Caco-2 (cell line): Measurements from ENCODE around the gene SOAT2. TPM values are rescaled to one million over a fixed set of nuclear protein-coding genes. Genes with fewer than 3 reads are reported as not detected.
"Not testable (repeated sequence)": the region's sequence is repeated elsewhere in the genome, so short reads cannot be mapped to it uniquely, and the experiment has no call there.

Source experiments
- BruUV-seq: library from RNA; stranded (reverse); fragments of 400-500 nt; replicated peaks from 2 replicates; lab custom pipeline; 2021; lab: Mats Ljungman, UMichigan
- CTCF ChIA-PET: fragments of 300-600 bp; sonication (Branson Sonifier 250); formaldehyde crosslinking; loops from one replicate; lab custom pipeline; 2022; ENCODE audit warnings: antibody characterized with exemption; lab: Charles Lee
- POLR2A ChIA-PET: fragments of 300-600 bp; sonication (Branson Sonifier 250); formaldehyde crosslinking; loops from one replicate; lab custom pipeline; 2022; ENCODE audit warnings: antibody characterized with exemption; lab: Charles Lee
- DNase-seq, 2 experiments: peaks; one replicate each; pipeline versions ENCODE4 v3.0.0 to v3.0.0-alpha.2; 2020 to 2022
- H3K27me3 ChIP-seq: replicated peaks from 2 replicates; pipeline ENCODE4 v1.6.0; 2011; ENCODE audit warnings: low read length; ENCODE audit not compliant: control insufficient read depth, insufficient read depth
- H3K36me3 ChIP-seq: 2 replicates; pipeline ENCODE4 v1.5.1; 2011; ENCODE audit warnings: low read length; ENCODE audit not compliant: control insufficient read depth, insufficient read depth
- H3K4me1 ChIP-seq: fragments of 250-450 bp; sonication (Bioruptor Pico); 2 replicates; pipeline ENCODE4 v1.5.1; 2020; ENCODE audit warnings: mild to moderate bottlenecking
- H3K4me3 ChIP-seq: 2 replicates; pipeline ENCODE4 v1.5.1; 2011; ENCODE audit warnings: low read depth, mild to moderate bottlenecking, control low read depth, low read length
- H3K9me3 ChIP-seq: fragments of 250-450 bp; sonication (Bioruptor Pico); 2 replicates; pipeline ENCODE4 v1.5.1; 2020; ENCODE audit warnings: mild to moderate bottlenecking, moderate library complexity
- H3K27ac Mint-ChIP-seq: one replicate; pipeline ENCODE4 v1.8.0; 2022; ENCODE audit warnings: mixed read lengths; ENCODE audit not compliant: unreplicated experiment
- H3K27me3 Mint-ChIP-seq: one replicate; pipeline ENCODE4 v1.8.0; 2022; ENCODE audit warnings: mixed read lengths; ENCODE audit not compliant: insufficient read depth, unreplicated experiment
- H3K36me3 Mint-ChIP-seq: one replicate; pipeline ENCODE4 v1.8.0; 2022; ENCODE audit warnings: mild to moderate bottlenecking, mixed read lengths; ENCODE audit not compliant: insufficient read depth, unreplicated experiment
- H3K4me1 Mint-ChIP-seq: one replicate; pipeline ENCODE4 v1.8.0; 2022; ENCODE audit warnings: low read depth, mixed read lengths; ENCODE audit not compliant: unreplicated experiment
- H3K4me3 Mint-ChIP-seq: one replicate; pipeline ENCODE4 v1.8.0; 2022; ENCODE audit warnings: mild to moderate bottlenecking, moderate library complexity, mixed read lengths; ENCODE audit not compliant: unreplicated experiment
- H3K9me3 Mint-ChIP-seq: one replicate; pipeline ENCODE4 v1.8.0; 2022; ENCODE audit warnings: mixed read lengths; ENCODE audit not compliant: unreplicated experiment
- CTCF ChIP-seq, 2 experiments: fragments of 200-600 bp in 1 of 2; IDR thresholded peaks; 1 replicate in 1 of 2; 2 replicates in 1 of 2; pipeline versions ENCODE4 v1.5.1 to v1.8.0; 2011 to 2022; ENCODE audit warnings: antibody characterized with exemption in 1 of 2, control low read depth in 1 of 2, inconsistent platforms in 1 of 2, low read depth in 1 of 2, low read length in 1 of 2, mild to moderate bottlenecking in 1 of 2, moderate library complexity in 1 of 2; ENCODE audit not compliant: insufficient read depth in 1 of 2, severe bottlenecking in 1 of 2, unreplicated experiment in 1 of 2
- intact Hi-C: fragments of 100-400 bp; cut with micrococcal nuclease; formaldehyde crosslinking; loops from one replicate; pipeline ENCODE4 v1.10.0; 2022; ENCODE audit not compliant: unreplicated experiment
- total RNA-seq: library from RNA; stranded (reverse); gene quantifications from 2 replicates; pipeline ENCODE4 v1.2.3, GENCODE V29; 2022

SOAT2 gene
- total RNA-seq, 1 experiment from 2014 or later, result 6.5 TPM

GRCh38 chr12:53160673-53161072 lies 57.4 kb downstream of the SOAT2 start:
- POLR2A ChIA-PET, result no interaction called here
- H3K36me3 Mint-ChIP-seq, result peaks cover 6% of the 10 kb centered on the region
- H3K4me3 Mint-ChIP-seq, result no peak overlapping the region
- intact Hi-C loops, result no loop called here
- no peak overlapping the region for H3K27ac Mint-ChIP-seq
- H3K27me3 Mint-ChIP-seq, result no peaks in the 10 kb centered on the region
- no peak for TF ChIP-seq CTCF (IDR thresholded peaks at IDR 0.05; ENCODE audit: insufficient read depth in 1 of 2, low read depth in 1 of 2, low read length in 1 of 2, severe bottlenecking in 1 of 2, unreplicated experiment in 1 of 2)
- H3K4me3 ChIP-seq, result no peak overlapping the region
- CTCF ChIA-PET, result interaction anchor here (0.6 to 2.9 kb wide), 3 partner anchors 20 to 107 kb away, joined by 3 to 9 read pairs (median 3); partner anchors contain the start of genes CSAD and ZNF740
- no peaks in the 10 kb centered on the region for H3K9me3 Mint-ChIP-seq
- no peaks in the 10 kb centered on the region for H3K36me3 ChIP-seq
- no peak for DNase-seq
- no peaks in the 10 kb centered on the region for H3K9me3 ChIP-seq
- BruUV-seq, result no TSS peak
- H3K4me1 Mint-ChIP-seq, result peaks cover 11% of the 10 kb centered on the region
- H3K4me1 ChIP-seq, result no peaks in the 10 kb centered on the region
- H3K27me3 ChIP-seq, result no peaks in the 10 kb centered on the region

- peaks cover 6% of the 10 kb centered on the region for H3K36me3 Mint-ChIP-seq
- peaks cover 11% of the 10 kb centered on the region for H3K4me1 Mint-ChIP-seq
- BruUV-seq, result no TSS peak
- H3K4me3 Mint-ChIP-seq, result no peak overlapping the region
- ChIA-PET POLR2A (no interaction called here), CTCF (interaction anchor here (0.6 to 2.9 kb wide), 3 partner anchors 19 to 107 kb away, joined by 3 to 9 read pairs (median 4); partner anchors contain the start of genes CSAD and ZNF740)
- no peaks in the 10 kb centered on the region for H3K9me3 ChIP-seq
- no peak overlapping the region for H3K27ac Mint-ChIP-seq
- H3K9me3 Mint-ChIP-seq, result no peaks in the 10 kb centered on the region
- no peak overlapping the region for H3K4me3 ChIP-seq
- no peaks in the 10 kb centered on the region for H3K27me3 ChIP-seq
- no peak for TF ChIP-seq CTCF (IDR thresholded peaks at IDR 0.05; ENCODE audit: insufficient read depth in 1 of 2, low read depth in 1 of 2, low read length in 1 of 2, severe bottlenecking in 1 of 2, unreplicated experiment in 1 of 2)
- no peaks in the 10 kb centered on the region for H3K27me3 Mint-ChIP-seq
- DNase-seq, result no peak
- intact Hi-C loops, result no loop called here
- H3K4me1 ChIP-seq, result no peaks in the 10 kb centered on the region
- no peaks in the 10 kb centered on the region for H3K36me3 ChIP-seq
Observed at GRCh38 chr12:53161119-53161911, 58.0 kb downstream of the SOAT2 start.

GRCh38 chr12:53163008-53163407 lies 59.7 kb downstream of the SOAT2 start:
- H3K36me3 Mint-ChIP-seq, H3K36me3 ChIP-seq, H3K27me3 ChIP-seq, H3K27me3 Mint-ChIP-seq, POLR2A ChIA-PET, intact Hi-C loops, CTCF ChIA-PET, H3K9me3 ChIP-seq, H3K4me1 ChIP-seq, H3K9me3 Mint-ChIP-seq, H3K4me3 ChIP-seq, BruUV-seq, DNase-seq, H3K27ac Mint-ChIP-seq, H3K4me3 Mint-ChIP-seq: not testable (repeated sequence)
- peaks cover 11% of the 10 kb centered on the region for H3K4me1 Mint-ChIP-seq
